ENCODE data around the gene RBM15B.
"Not testable (repeated sequence)": the region's sequence is repeated elsewhere in the genome, so short reads cannot be mapped to it uniquely, and the experiment has no call there.

Gene RBM15B

GRCh38 chr3:51391075-51391565, at the start of gene RBM15B:
TSS of gene RBM15B (plus strand) at chr3:51391285. CDS start at chr3:51391400, 115 bp downstream.
- DNase-seq: peak; percentile 89

GRCh38 chr3:51343918-51344687, 47.0 kb upstream of the RBM15B start:
- DNase-seq: no peak

GRCh38 chr3:51350751-51351150, 40.3 kb upstream of the RBM15B start:
- no peak for DNase-seq

- no peak for DNase-seq
These were observed 38.0 kb upstream of the RBM15B start for GRCh38 chr3:51353131-51353530.

GRCh38 chr3:51353691-51354090, 37.4 kb upstream of the RBM15B start:
- no peak for DNase-seq

GRCh38 chr3:51354172-51354571, 36.9 kb upstream of the RBM15B start:
- no peak for DNase-seq

GRCh38 chr3:51354731-51355615, 36.1 kb upstream of the RBM15B start:
- no peak for DNase-seq

GRCh38 chr3:51355891-51356578, 35.0 kb upstream of the RBM15B start:
- DNase-seq: no peak

GRCh38 chr3:51357856-51358255, 33.2 kb upstream of the RBM15B start:
- DNase-seq: no peak

GRCh38 chr3:51358981-51359380, 32.1 kb upstream of the RBM15B start:
- DNase-seq: no peak

- DNase-seq: no peak
These were observed 30.3 kb upstream of the RBM15B start for GRCh38 chr3:51360806-51361205.

GRCh38 chr3:51361746-51362145, 29.3 kb upstream of the RBM15B start:
- no peak for DNase-seq

- DNase-seq: no peak
These were observed 28.6 kb upstream of the RBM15B start for GRCh38 chr3:51362476-51362875.

GRCh38 chr3:51368276-51368675, 22.8 kb upstream of the RBM15B start:
- DNase-seq: not testable (repeated sequence)

GRCh38 chr3:51371943-51372557, 19.0 kb upstream of the RBM15B start:
- DNase-seq: no peak

- no peak for DNase-seq
These were observed 17.2 kb upstream of the RBM15B start for GRCh38 chr3:51373658-51374421.

GRCh38 chr3:51374456-51374855, 16.6 kb upstream of the RBM15B start:
- no peak for DNase-seq

GRCh38 chr3:51375136-51375535, 15.9 kb upstream of the RBM15B start:
- no peak for DNase-seq

- DNase-seq: no peak
These were observed 15.5 kb upstream of the RBM15B start for GRCh38 chr3:51375571-51375970.

GRCh38 chr3:51378065-51378464, 13.0 kb upstream of the RBM15B start:
- DNase-seq: no peak

GRCh38 chr3:51378726-51379125, 12.4 kb upstream of the RBM15B start:
- no peak for DNase-seq

- DNase-seq: no peak
These were observed 11.8 kb upstream of the RBM15B start for GRCh38 chr3:51379301-51379700.

Measured in GOT3 (cell line).